ENCODE measurements around the gene PALD1.

Gene PALD1

DNA sequence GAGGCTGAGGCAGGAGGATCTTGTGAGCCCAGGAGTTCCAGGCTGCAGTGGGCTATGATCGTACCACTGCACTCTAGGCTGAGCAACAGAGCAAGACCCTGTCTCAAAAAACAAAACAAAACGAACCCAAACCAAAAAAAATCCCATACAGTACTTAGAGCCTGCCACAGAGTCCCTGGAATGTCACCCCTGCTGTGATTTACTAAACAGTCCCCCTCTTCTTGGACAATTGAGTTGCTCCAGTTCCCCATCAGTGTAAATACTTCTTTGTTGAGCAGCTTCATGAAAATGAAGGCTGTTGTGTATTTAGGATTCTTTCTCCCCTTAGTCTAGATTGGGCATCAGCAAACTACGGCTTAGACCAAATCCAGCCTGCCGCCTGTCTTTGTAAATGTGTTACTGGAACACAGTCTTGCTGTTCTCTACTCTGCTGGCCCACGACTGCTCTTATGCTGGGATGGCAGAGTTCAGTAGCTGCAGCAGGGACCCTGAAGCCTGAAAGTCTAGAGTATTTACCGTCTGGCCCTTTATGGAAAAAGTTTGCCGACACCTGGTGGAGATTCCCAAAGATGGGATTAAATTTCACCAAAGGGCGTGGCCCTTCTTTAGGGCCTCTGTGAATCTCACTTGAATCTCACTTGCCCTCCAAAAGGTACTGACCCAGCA is 57.8 kb downstream of the PALD1 start:
- no peak for DNase-seq (ENCODE audit: low spot score)
- TF ChIP-seq, protein P1, sequence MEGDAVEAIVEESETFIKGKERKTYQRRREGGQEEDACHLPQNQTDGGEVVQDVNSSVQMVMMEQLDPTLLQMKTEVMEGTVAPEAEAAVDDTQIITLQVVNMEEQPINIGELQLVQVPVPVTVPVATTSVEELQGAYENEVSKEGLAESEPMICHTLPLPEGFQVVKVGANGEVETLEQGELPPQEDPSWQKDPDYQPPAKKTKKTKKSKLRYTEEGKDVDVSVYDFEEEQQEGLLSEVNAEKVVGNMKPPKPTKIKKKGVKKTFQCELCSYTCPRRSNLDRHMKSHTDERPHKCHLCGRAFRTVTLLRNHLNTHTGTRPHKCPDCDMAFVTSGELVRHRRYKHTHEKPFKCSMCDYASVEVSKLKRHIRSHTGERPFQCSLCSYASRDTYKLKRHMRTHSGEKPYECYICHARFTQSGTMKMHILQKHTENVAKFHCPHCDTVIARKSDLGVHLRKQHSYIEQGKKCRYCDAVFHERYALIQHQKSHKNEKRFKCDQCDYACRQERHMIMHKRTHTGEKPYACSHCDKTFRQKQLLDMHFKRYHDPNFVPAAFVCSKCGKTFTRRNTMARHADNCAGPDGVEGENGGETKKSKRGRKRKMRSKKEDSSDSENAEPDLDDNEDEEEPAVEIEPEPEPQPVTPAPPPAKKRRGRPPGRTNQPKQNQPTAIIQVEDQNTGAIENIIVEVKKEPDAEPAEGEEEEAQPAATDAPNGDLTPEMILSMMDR (IDR thresholded peaks at IDR 0.05; ENCODE audit: extremely low read depth, insufficient read depth, missing control alignments), result no peak
- in situ Hi-C loops (cut with MboI; ENCODE audit: low pct_unique_long_range_greater_than_20kb, low sequenced_read_pairs, unreplicated experiment), result no loop called here

DNA sequence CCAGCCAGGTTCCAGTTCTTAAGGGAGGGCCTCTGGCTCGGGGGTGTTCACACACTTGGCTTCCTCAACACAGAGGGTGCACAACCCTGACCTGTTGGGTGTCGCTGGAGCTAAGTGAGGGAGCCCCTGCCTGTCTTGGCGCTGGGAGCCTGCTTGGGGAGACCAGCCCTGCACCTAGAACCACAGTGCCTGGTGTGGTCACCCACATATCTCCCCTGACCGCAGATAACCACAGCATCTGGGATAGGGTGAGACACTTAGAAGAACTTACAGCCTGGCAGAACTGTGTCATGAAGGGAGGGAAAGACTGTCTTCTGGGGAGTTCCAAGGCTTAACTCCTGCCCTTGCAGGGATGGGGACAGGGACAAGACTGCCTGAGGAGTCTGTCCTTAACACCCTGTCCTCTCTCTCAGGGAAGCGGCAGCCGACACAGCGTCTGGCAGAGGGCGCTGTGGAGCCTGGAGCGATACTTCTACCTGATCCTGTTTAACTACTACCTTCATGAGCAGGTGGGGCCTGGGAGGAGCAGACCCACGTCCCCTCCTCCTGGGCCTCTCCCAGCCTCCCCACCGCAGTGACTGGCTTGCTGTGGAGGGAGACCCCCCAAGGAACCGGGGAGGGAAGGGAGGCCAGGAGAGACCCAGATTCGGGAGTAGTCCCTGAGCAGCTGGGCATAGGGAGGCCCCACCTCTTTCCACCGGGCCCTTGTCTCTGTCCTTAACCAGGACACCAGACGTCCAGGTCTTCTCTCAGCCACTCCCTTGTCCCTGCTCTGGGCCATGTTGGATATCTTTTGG is 59.0 kb downstream of the PALD1 start:
- in situ Hi-C loops (cut with MboI; ENCODE audit: low pct_unique_long_range_greater_than_20kb, low sequenced_read_pairs, unreplicated experiment), result no loop called here
- TF ChIP-seq, protein P1 (IDR thresholded peaks at IDR 0.05; ENCODE audit: extremely low read depth, insufficient read depth, missing control alignments), result peak; percentile 57
- DNase-seq (ENCODE audit: low spot score), result peak; percentile 56

DNA sequence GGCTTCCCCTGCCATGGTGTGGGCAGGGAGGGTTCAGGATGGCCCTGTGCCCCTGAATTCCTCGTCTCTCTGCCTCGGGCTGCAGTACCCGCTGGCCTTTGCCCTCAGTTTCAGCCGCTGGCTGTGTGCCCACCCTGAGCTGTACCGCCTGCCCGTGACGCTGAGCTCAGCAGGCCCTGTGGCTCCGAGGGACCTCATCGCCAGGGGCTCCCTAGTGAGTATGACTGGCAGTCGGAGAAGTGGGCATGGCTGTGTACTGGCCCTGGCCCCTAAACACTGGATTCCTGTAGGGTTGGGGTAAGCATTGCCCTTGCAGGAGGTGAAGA is 59.6 kb downstream of the PALD1 start:
- in situ Hi-C loops (cut with MboI; ENCODE audit: low pct_unique_long_range_greater_than_20kb, low sequenced_read_pairs, unreplicated experiment), result no loop called here
- no peak for DNase-seq (ENCODE audit: low spot score)
- TF ChIP-seq, protein P1 (IDR thresholded peaks at IDR 0.05; ENCODE audit: extremely low read depth, insufficient read depth, missing control alignments), result no peak

DNA sequence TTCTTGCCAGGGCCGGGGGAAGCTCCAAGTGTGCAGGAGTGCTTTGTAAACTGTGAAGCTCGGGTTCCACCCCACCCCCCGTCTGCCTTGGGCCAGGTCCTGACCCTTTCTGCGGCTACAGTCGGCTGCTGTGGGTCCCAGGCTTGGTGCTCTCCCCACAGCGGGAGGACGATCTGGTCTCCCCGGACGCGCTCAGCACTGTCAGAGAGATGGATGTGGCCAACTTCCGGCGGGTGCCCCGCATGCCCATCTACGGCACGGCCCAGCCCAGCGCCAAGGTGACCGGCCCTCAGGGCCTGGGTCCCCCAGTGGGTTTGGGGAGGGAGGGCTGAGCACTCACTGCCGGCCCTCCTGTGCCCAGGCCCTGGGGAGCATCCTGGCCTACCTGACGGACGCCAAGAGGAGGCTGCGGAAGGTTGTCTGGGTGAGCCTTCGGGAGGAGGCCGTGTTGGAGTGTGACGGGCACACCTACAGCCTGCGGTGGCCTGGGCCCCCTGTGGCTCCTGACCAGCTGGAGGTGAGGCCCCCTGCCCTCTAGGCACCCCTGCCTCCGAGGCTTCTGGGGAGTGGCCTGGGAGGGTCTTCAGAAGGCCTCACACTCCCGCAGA is 60.3 kb downstream of the PALD1 start:
- no peak for DNase-seq (ENCODE audit: low spot score)
- in situ Hi-C loops (cut with MboI; ENCODE audit: low pct_unique_long_range_greater_than_20kb, low sequenced_read_pairs, unreplicated experiment), result no loop called here
- TF ChIP-seq, protein P1 (IDR thresholded peaks at IDR 0.05; ENCODE audit: extremely low read depth, insufficient read depth, missing control alignments), result no peak

DNA sequence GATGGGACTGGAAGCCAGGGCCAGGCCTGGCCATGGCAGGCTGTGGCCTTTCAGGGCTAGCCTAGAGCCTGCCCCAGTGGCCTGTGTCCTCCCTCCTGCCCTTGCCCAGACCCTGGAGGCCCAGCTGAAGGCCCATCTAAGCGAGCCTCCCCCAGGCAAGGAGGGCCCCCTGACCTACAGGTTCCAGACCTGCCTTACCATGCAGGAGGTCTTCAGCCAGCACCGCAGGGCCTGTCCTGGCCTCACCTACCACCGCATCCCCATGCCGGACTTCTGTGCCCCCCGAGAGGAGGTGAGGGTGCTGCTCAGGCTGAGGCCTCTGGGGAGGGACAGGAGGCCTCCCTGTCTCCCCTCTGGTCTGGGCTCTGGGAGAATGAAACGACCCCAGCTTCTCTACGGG is 60.9 kb downstream of the PALD1 start:
- in situ Hi-C loops (cut with MboI; ENCODE audit: low pct_unique_long_range_greater_than_20kb, low sequenced_read_pairs, unreplicated experiment), result no loop called here
- TF ChIP-seq, protein P1 (IDR thresholded peaks at IDR 0.05; ENCODE audit: extremely low read depth, insufficient read depth, missing control alignments), result no peak
- no peak for DNase-seq (ENCODE audit: low spot score)

DNA sequence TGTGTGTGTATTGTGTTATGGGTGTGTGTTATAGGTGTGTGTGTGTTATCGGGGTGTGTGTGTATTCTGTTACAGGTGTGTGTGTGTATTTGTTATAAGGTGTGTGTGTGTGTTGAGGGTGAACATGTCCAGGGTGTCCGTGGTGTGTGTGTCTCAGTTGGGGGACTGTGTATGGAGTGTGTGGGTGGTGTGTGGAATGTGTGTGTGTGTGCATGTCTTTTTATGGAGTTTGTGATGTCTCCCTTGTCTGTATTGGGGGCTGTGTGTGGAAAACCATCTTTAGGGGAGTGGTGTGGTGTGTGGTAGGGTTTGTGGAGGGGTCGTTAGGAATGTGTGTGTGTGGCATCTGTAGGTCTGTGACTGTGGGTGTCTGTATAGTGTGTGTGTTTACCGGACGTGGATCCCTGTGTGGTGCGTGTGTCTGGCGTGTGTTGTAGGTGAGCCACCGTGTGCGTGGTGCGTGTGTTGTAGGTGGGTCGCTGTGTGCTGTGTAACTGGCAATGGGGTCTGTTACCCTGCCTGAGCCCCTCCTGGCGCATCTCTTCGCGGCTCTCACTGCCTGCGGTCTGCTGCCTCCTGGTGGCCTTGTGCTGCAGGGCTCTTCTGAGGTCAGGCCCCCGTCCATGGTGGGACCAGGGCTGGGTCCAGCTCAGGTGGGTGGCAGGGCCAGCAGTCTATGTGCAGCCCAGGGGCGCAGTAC is 61.7 kb downstream of the PALD1 start:
- DNase-seq (ENCODE audit: low spot score), result peak; percentile 78
- in situ Hi-C loops (cut with MboI; ENCODE audit: low pct_unique_long_range_greater_than_20kb, low sequenced_read_pairs, unreplicated experiment), result no loop called here
- TF ChIP-seq, protein P1 (IDR thresholded peaks at IDR 0.05; ENCODE audit: extremely low read depth, insufficient read depth, missing control alignments), result peak; percentile 93

All from GM13977 (cell line).